Prostate gland (tissue), 2 donors: Measurements from ENCODE around the gene RMDN2.

Source experiments
- POLR2A ChIP-seq: fragments of 450-650 bp; IDR thresholded peaks from one replicate; pipeline ENCODE4 v1.6.1; 2016; ENCODE audit warnings: antibody characterized with exemption, mild to moderate bottlenecking
- POLR2AphosphoS5 ChIP-seq: sonication (generic); formaldehyde crosslinking; IDR thresholded peaks from one replicate; pipeline ENCODE4 v1.6.1; 2017; ENCODE audit warnings: antibody characterized with exemption
- TF ChIP-seq, protein P1 (sequence below), 4 experiments: fragments of 200-600 bp in 2 of 4; fragments of 450-650 bp in 2 of 4; sonication (generic) in 2 of 4; IDR thresholded peaks; 1 replicate in 3 of 4; 2 replicates in 1 of 4; pipeline ENCODE4 v1.5.1; 2016 to 2019; ENCODE audit warnings: antibody characterized with exemption in 4 of 4, mild to moderate bottlenecking in 2 of 4, moderate library complexity in 2 of 4

- TF ChIP-seq, protein P1, sequence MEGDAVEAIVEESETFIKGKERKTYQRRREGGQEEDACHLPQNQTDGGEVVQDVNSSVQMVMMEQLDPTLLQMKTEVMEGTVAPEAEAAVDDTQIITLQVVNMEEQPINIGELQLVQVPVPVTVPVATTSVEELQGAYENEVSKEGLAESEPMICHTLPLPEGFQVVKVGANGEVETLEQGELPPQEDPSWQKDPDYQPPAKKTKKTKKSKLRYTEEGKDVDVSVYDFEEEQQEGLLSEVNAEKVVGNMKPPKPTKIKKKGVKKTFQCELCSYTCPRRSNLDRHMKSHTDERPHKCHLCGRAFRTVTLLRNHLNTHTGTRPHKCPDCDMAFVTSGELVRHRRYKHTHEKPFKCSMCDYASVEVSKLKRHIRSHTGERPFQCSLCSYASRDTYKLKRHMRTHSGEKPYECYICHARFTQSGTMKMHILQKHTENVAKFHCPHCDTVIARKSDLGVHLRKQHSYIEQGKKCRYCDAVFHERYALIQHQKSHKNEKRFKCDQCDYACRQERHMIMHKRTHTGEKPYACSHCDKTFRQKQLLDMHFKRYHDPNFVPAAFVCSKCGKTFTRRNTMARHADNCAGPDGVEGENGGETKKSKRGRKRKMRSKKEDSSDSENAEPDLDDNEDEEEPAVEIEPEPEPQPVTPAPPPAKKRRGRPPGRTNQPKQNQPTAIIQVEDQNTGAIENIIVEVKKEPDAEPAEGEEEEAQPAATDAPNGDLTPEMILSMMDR (IDR thresholded peaks at IDR 0.05) = no peak
- no peak for TF ChIP-seq POLR2A
- TF ChIP-seq POLR2AphosphoS5 = no peak
Observed at GRCh38 chr2:37894601-37895000, 30.5 kb upstream of the RMDN2 start.
